H1 (cell line): ENCODE results near the gene CTSV. TPM values are rescaled to one million over a fixed set of nuclear protein-coding genes. Genes with fewer than 3 reads are reported as not detected.

Source experiments
- CTCF ChIA-PET: fragments of 300-600 bp; sonication (Branson Sonifier 250); formaldehyde crosslinking; loops from one replicate; lab custom pipeline; 2021; ENCODE audit not compliant: partially characterized antibody; lab: Charles Lee
- POLR2A ChIA-PET: fragments of 300-600 bp; sonication (Branson Sonifier 250); formaldehyde crosslinking; loops from one replicate; lab custom pipeline; 2021; ENCODE audit warnings: inconsistent platforms; ENCODE audit not compliant: partially characterized antibody; lab: Charles Lee
- DNase-seq, 2 experiments: peaks; one replicate each; pipeline versions ENCODE4 v3.0.0 to v3.0.0-alpha.2; 2010 to 2022; ENCODE audit warnings: low spot score in 2 of 2, low read depth in 1 of 2, mixed read lengths in 1 of 2
- FAIRE-seq: peaks from 2 replicates; lab custom pipeline; 2011; peaks lifted over from hg19 to GRCh38; lab: Jason Lieb, UNC
- H2AFZ ChIP-seq: 2 replicates; pipeline ENCODE4 v1.8.1; 2012; ENCODE audit warnings: low read length, inconsistent platforms
- H2AK5ac ChIP-seq: 2 replicates; pipeline ENCODE4 v1.6.1; 2013; ENCODE audit warnings: low read depth, low read length
- H2BK120ac ChIP-seq: replicated peaks from 2 replicates; pipeline ENCODE3; 2013; ENCODE audit warnings: low read depth, low read length, inconsistent platforms
- H2BK12ac ChIP-seq: 2 replicates; pipeline ENCODE4 v1.6.1; 2013; ENCODE audit warnings: low read depth, low read length
- H2BK15ac ChIP-seq: 2 replicates; pipeline ENCODE4 v1.6.1; 2013; ENCODE audit warnings: low read length
- H2BK20ac ChIP-seq: 2 replicates; pipeline ENCODE4 v1.6.1; 2013; ENCODE audit warnings: low read length
- H2BK5ac ChIP-seq: 2 replicates; pipeline ENCODE4 v1.6.1; 2013; ENCODE audit warnings: low read depth, low read length
- H3K14ac ChIP-seq: 2 replicates; pipeline ENCODE4 v1.6.1; 2013; ENCODE audit warnings: inconsistent platforms; ENCODE audit not compliant: insufficient read length
- H3K18ac ChIP-seq: 2 replicates; pipeline ENCODE4 v1.6.1; 2013; ENCODE audit warnings: low read length; ENCODE audit errors: extremely low read depth
- H3K23ac ChIP-seq: 2 replicates; pipeline ENCODE4 v1.6.1; 2013; ENCODE audit warnings: inconsistent platforms; ENCODE audit not compliant: insufficient read length
- H3K23me2 ChIP-seq: 2 replicates; pipeline ENCODE4 v1.6.1; 2013; ENCODE audit warnings: low read depth, low read length
- H3K27ac ChIP-seq: 2 replicates; pipeline ENCODE4 v1.6.1; 2011; ENCODE audit warnings: low read depth, low read length, inconsistent platforms
- H3K27me3 ChIP-seq, 4 experiments: replicated peaks in 1 of 4; 1 replicate in 1 of 4; 2 replicates in 3 of 4; pipeline versions ENCODE4 v1.6.1 to v1.8.1; 2011 to 2013; ENCODE audit warnings: low read length in 3 of 4, mild to moderate bottlenecking in 3 of 4, inconsistent platforms in 2 of 4, mixed read lengths in 2 of 4, moderate library complexity in 1 of 4; ENCODE audit not compliant: control insufficient read depth in 3 of 4, insufficient read depth in 3 of 4; ENCODE audit errors: extremely low read depth in 1 of 4
- H3K36me3 ChIP-seq, 4 experiments: 2 replicates each; pipeline versions ENCODE4 v1.6.1 to v1.8.1; 2011 to 2013; ENCODE audit warnings: mild to moderate bottlenecking in 4 of 4, low read length in 3 of 4, moderate library complexity in 2 of 4, control low read depth in 1 of 4, inconsistent platforms in 1 of 4; ENCODE audit not compliant: insufficient read depth in 4 of 4, control insufficient read depth in 2 of 4
- H3K4ac ChIP-seq: replicated peaks from 2 replicates; pipeline ENCODE3; 2013; ENCODE audit warnings: low read length, low read depth, mixed read lengths, inconsistent platforms; ENCODE audit not compliant: insufficient read length
- H3K4me1 ChIP-seq, 4 experiments: replicated peaks in 1 of 4; 1 replicate in 1 of 4; 2 replicates in 3 of 4; pipeline versions ENCODE4 v1.6.1 to v1.8.1; 2011 to 2013; ENCODE audit warnings: low read length in 3 of 4, inconsistent platforms in 2 of 4, mixed read lengths in 1 of 4; ENCODE audit not compliant: insufficient read depth in 4 of 4, control insufficient read depth in 3 of 4
- H3K4me2 ChIP-seq, 2 experiments: 2 replicates each; pipeline versions ENCODE4 v1.6.1 to v1.8.1; 2011 to 2013; ENCODE audit warnings: low read depth in 2 of 2, low read length in 2 of 2, control low read depth in 1 of 2, inconsistent platforms in 1 of 2, mild to moderate bottlenecking in 1 of 2; ENCODE audit not compliant: insufficient read depth in 1 of 2
- H3K4me3 ChIP-seq, 4 experiments: fragments of 200-600, 300-600 bp in 1 of 4; sonication (generic), shearing (Covaris generic), sonication (Bioruptor Twin) in 1 of 4; 2 replicates each; pipeline versions ENCODE4 v1.5.1 to v1.8.1; 2011 to 2016; ENCODE audit warnings: low read length in 4 of 4, low read depth in 3 of 4, control low read depth in 2 of 4, inconsistent platforms in 2 of 4, mild to moderate bottlenecking in 2 of 4, mixed read lengths in 1 of 4, moderate library complexity in 1 of 4; ENCODE audit not compliant: insufficient read depth in 2 of 4; ENCODE audit errors: extremely low read depth in 1 of 4
- H3K56ac ChIP-seq: replicated peaks from 2 replicates; pipeline ENCODE3; 2013; ENCODE audit warnings: low read depth, mild to moderate bottlenecking, mixed read lengths, low read length, inconsistent platforms; ENCODE audit not compliant: insufficient read length
- H3K79me1 ChIP-seq: 2 replicates; pipeline ENCODE4 v1.6.1; 2013; ENCODE audit warnings: low read depth, low read length, control low read depth
- H3K79me2 ChIP-seq, 2 experiments: 2 replicates each; pipeline versions ENCODE4 v1.6.1 to v1.8.1; 2012 to 2013; ENCODE audit warnings: low read length in 2 of 2, mild to moderate bottlenecking in 2 of 2, inconsistent platforms in 1 of 2; ENCODE audit not compliant: insufficient read depth in 2 of 2, control insufficient read depth in 1 of 2
- H3K9ac ChIP-seq, 4 experiments: replicated peaks in 1 of 4; 1 replicate in 1 of 4; 2 replicates in 3 of 4; pipeline versions ENCODE4 v1.6.1 to v1.8.1; 2011 to 2013; ENCODE audit warnings: low read depth in 3 of 4, low read length in 3 of 4, control low read depth in 2 of 4, mild to moderate bottlenecking in 2 of 4, moderate library complexity in 2 of 4, inconsistent platforms in 1 of 4; ENCODE audit errors: extremely low read depth in 1 of 4
- H3K9me3 ChIP-seq, 2 experiments: 2 replicates each; pipeline versions ENCODE4 v1.6.1 to v1.8.1; 2012 to 2013; ENCODE audit warnings: mild to moderate bottlenecking in 2 of 2, moderate library complexity in 2 of 2, control low read depth in 1 of 2, inconsistent platforms in 1 of 2, low read depth in 1 of 2, low read length in 1 of 2, mixed read lengths in 1 of 2; ENCODE audit not compliant: insufficient read depth in 2 of 2
- H4K20me1 ChIP-seq, 2 experiments: replicated peaks in 1 of 2; 2 replicates each; pipeline versions ENCODE3 to v1.8.1; 2011 to 2013; ENCODE audit warnings: inconsistent platforms in 2 of 2, low read length in 2 of 2, mild to moderate bottlenecking in 1 of 2; ENCODE audit not compliant: insufficient read depth in 2 of 2, control insufficient read depth in 1 of 2
- H4K5ac ChIP-seq: 2 replicates; pipeline ENCODE4 v1.6.1; 2013; ENCODE audit warnings: low read length, low read depth, mixed read lengths, inconsistent platforms; ENCODE audit not compliant: insufficient read length
- H4K8ac ChIP-seq: 2 replicates; pipeline ENCODE4 v1.8.0; 2013; ENCODE audit warnings: mild to moderate bottlenecking, moderate library complexity, low read length, inconsistent platforms; ENCODE audit not compliant: insufficient read depth; ENCODE audit errors: extremely low read depth
- H4K91ac ChIP-seq: replicated peaks from 2 replicates; pipeline ENCODE3; 2013; ENCODE audit warnings: low read length, mixed read lengths, inconsistent platforms; ENCODE audit not compliant: insufficient read length
- CBX8 ChIP-seq: fragments of 300-800, 300-1000 bp; sonication (generic); IDR thresholded peaks from 2 replicates; pipeline ENCODE4 v1.7.1; 2016; ENCODE audit warnings: low read depth, low read length, borderline replicate concordance
- E2F6 ChIP-seq: IDR thresholded peaks from 2 replicates; pipeline ENCODE4 v1.6.1; 2012; ENCODE audit warnings: inconsistent platforms
- EZH2 ChIP-seq: fragments of 200-600 bp; sonication (generic); IDR thresholded peaks from 2 replicates; pipeline ENCODE4 v1.7.1; 2012; ENCODE audit warnings: low read depth, mild to moderate bottlenecking, moderate library complexity, low read length, inconsistent platforms; ENCODE audit not compliant: severe bottlenecking
- GTF2F1 ChIP-seq: IDR thresholded peaks from 2 replicates; pipeline ENCODE4 v1.6.1; 2012; ENCODE audit warnings: low read depth, low read length, improper control_type of control experiment, borderline replicate concordance
- JUND ChIP-seq: IDR thresholded peaks from 2 replicates; pipeline ENCODE4 v1.6.1; 2011; ENCODE audit warnings: mild to moderate bottlenecking, improper control_type of control experiment, low read length
- MAFK ChIP-seq: IDR thresholded peaks from 2 replicates; pipeline ENCODE4 v1.6.1; 2012; ENCODE audit warnings: low read depth, mild to moderate bottlenecking, improper control_type of control experiment, low read length
- POLR2AphosphoS5 ChIP-seq: IDR thresholded peaks from 2 replicates; pipeline ENCODE4 v1.6.1; 2011; ENCODE audit warnings: low read depth, low read length
- RBBP5 ChIP-seq: IDR thresholded peaks from 2 replicates; pipeline ENCODE4 v1.7.1; 2012; ENCODE audit warnings: low read depth, mild to moderate bottlenecking, inconsistent platforms, low read length, moderate library complexity, borderline replicate concordance
- RFX5 ChIP-seq: IDR thresholded peaks from 2 replicates; pipeline ENCODE4 v1.6.1; 2011; ENCODE audit warnings: low read depth, low read length, improper control_type of control experiment, borderline replicate concordance
- RXRA ChIP-seq: IDR thresholded peaks from 2 replicates; pipeline ENCODE4 v1.6.1; 2011; ENCODE audit warnings: low read depth, mild to moderate bottlenecking, low read length, moderate library complexity; ENCODE audit not compliant: insufficient read depth
- SIX5 ChIP-seq: IDR thresholded peaks from 2 replicates; pipeline ENCODE4 v1.6.1; 2011; ENCODE audit warnings: mild to moderate bottlenecking, low read depth, low read length
- SP1 ChIP-seq: IDR thresholded peaks from 2 replicates; pipeline ENCODE4 v1.6.1; 2011; ENCODE audit warnings: low read depth, low read length
- SUZ12 ChIP-seq: fragments of 200-600 bp; sonication (generic); IDR thresholded peaks from 2 replicates; pipeline ENCODE4 v1.6.1; 2012; ENCODE audit warnings: mild to moderate bottlenecking, inconsistent platforms, low read length, moderate library complexity, mixed read lengths
- WGBS, 2 experiments: shearing (Covaris generic) in 1 of 2; methylation state at CpG; one replicate each; pipeline versions ENCODE4 v1.1.6 to v1.1.7; 2013 to 2015; ENCODE audit warnings: low lambda C conversion rate in 2 of 2, mixed read lengths in 2 of 2, inconsistent platforms in 1 of 2, low coverage in 1 of 2, missing lambda C conversion rate in 1 of 2; ENCODE audit not compliant: insufficient replicate concordance in 2 of 2, insufficient coverage in 1 of 2, insufficient read length in 1 of 2; ENCODE audit errors: extremely low coverage in 1 of 2, missing lambda C conversion rate in 1 of 2; 5-methylcytosine and 5-hydroxymethylcytosine counted together
- polyA plus RNA-seq, 7 experiments: library from polyadenylated mRNA; depleted of rRNA in 3 of 7; stranded (reverse) in 5 of 7; unstranded in 2 of 7; fragments of >200 nt in 5 of 7; fragments of 200-250 nt in 2 of 7; gene quantifications; 1 replicate in 5 of 7; 2 replicates in 1 of 7; 4 replicates in 1 of 7; pipeline versions ENCODE4 v1.2.1 to v1.2.3, GENCODE V29; 2011 to 2013; ENCODE audit warnings: missing spikeins in 2 of 7, mixed read lengths in 2 of 7
- total RNA-seq: library from RNA; stranded (reverse); fragmentation: NEBNext Ultra II Directional; extraction: Animal tissue kit (Norgen Biotek cat#: 25700); gene quantifications from 2 replicates; pipeline ENCODE4 v1.2.1, GENCODE V29; 2021

CTSV gene
- total and polyA plus RNA-seq, 2 of the 8 experiments (the other 6 are each of a cell fraction or from before 2014, with no cell fraction given), result 91.0 to 114 TPM

DNA sequence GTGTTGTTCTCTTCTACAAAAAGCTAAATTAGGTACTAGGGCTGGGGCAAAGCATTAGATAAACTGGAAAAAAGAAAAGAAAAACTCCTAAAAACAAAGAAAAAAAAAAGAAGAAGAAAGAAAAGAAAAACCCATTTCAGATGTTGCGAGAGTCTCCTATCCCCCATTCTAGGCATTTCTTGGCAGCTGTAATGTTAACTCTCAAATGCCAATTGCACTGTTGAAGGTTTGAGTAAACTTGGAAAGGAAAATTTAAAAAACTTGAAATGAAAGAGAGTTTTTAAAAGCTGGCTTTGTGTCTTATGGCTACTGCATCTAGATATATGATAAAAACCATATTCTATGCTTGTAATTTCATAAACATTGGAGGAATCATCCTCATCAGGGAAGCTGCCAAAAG, 34.6 kb upstream of the CTSV start:
- Histone ChIP-seq H3K23ac (no peak overlapping the region), H3K36me3 (no peaks in the 10 kb centered on the region), H3K4ac (no peak overlapping the region), H3K9ac (no peak overlapping the region), H3K14ac (no peak overlapping the region), H3K18ac (no peak overlapping the region), H2BK5ac (no peak overlapping the region), H2BK15ac (no peak overlapping the region), H3K79me1 (no peaks in the 10 kb centered on the region), H2BK120ac (no peak overlapping the region), H2AK5ac (no peak overlapping the region), H3K27ac (no peak overlapping the region), H4K5ac (no peak overlapping the region), H3K27me3 (no peaks in the 10 kb centered on the region), H3K4me3 (no peak overlapping the region), H2BK12ac (no peak overlapping the region), H4K20me1 (no peaks in the 10 kb centered on the region), H2AFZ (no peak overlapping the region), H3K56ac (no peak overlapping the region), H4K8ac (no peak overlapping the region)
- 83% methylated on average over 1 of the region's 1 CpG; no CpG with 5 or more reads in 1 of the 2 experiments for WGBS, 2 experiments
- peak; percentile 19 for FAIRE-seq
- TF ChIP-seq MAFK (no peak), GTF2F1 (no peak), EZH2 (no peak), E2F6 (no peak), SIX5 (no peak), CBX8 (no peak), SUZ12 (no peak), RBBP5 (no peak), SP1 (no peak), RFX5 (no peak), POLR2AphosphoS5 (no peak), RXRA (no peak), JUND (no peak)
- TF ChIP-seq, all 59 proteins: peak for 0
- ChIA-PET POLR2A (interaction anchor here (0.6 kb wide), 1 partner anchor 692 kb away, joined by 3 read pairs; no protein-coding TSS in a partner anchor), CTCF (interaction anchor here (0.7 to 1.7 kb wide), 4 partner anchors 15 to 34 kb away, joined by 3 to 5 read pairs (median 4); no protein-coding TSS in a partner anchor)
- Histone ChIP-seq H3K9me3 (no peaks in the 10 kb centered on the region), H3K79me2 (no peaks in the 10 kb centered on the region), H3K4me2 (no peak overlapping the region; a peak in 1 of 4 replicates), H3K23me2 (no peaks in the 10 kb centered on the region), H4K91ac (no peak overlapping the region), H3K4me1 (peaks cover 0 to 11% (median 4%) of the 10 kb centered on the region in 4 experiments; a peak in 5 of 7 replicates), H2BK20ac (no peak overlapping the region)
- DNase-seq, result no peak
